Activated naive CD8-positive, alpha-beta T cell treated with anti-CD3 and anti-CD28 coated beads for 36 hours (primary cell): ENCODE results near the gene TELO2. TPM values are rescaled to one million over a fixed set of nuclear protein-coding genes. Genes with fewer than 3 reads are reported as not detected.

Source experiments
- DNase-seq: peaks from one replicate; pipeline ENCODE4 v3.0.0; 2021
- H3K27ac Mint-ChIP-seq: one replicate; pipeline ENCODE4 v1.8.0; 2022; ENCODE audit warnings: mild to moderate bottlenecking, moderate library complexity, mixed read lengths
- H3K27me3 Mint-ChIP-seq: one replicate; pipeline ENCODE4 v1.8.0; 2022; ENCODE audit warnings: mild to moderate bottlenecking, mixed read lengths
- H3K36me3 Mint-ChIP-seq: one replicate; pipeline ENCODE4 v1.8.0; 2021; ENCODE audit warnings: mild to moderate bottlenecking, mixed read lengths
- H3K4me1 Mint-ChIP-seq: one replicate; pipeline ENCODE4 v1.8.0; 2021; ENCODE audit warnings: mixed read lengths
- H3K4me3 Mint-ChIP-seq: one replicate; pipeline ENCODE4 v1.8.0; 2022; ENCODE audit warnings: mild to moderate bottlenecking, moderate library complexity, mixed read lengths
- H3K9me3 Mint-ChIP-seq: one replicate; pipeline ENCODE4 v1.8.0; 2022; ENCODE audit warnings: mixed read lengths
- total RNA-seq, 2 experiments: library from RNA; stranded (reverse); gene quantifications; one replicate each; pipeline ENCODE4 v1.2.3, GENCODE V29; 2021

The TELO2 gene
- total RNA-seq, 2 experiments from 2014 or later: 82.5 to 82.9 TPM

DNA sequence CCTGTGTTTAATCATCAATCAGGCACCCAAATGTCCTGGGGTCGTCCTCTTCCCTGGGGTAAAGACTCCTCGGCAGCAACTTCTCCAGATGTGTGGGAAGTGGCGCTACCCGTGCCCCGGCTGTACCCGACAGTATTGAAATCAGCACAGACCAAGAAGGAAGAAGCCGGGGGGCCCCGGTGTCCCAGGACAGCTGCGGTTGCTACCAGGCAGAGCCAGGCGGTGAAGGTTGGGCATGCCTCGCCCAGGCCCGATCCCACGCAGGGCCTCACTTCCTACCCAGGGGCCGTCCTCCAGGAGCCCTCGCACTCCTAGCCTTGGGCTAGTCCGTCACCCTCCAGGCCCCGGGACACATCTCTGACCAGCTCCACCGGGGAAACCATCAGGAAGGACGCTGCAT lies 39.8 kb upstream of the TELO2 start:
- peaks cover 1% of the 10 kb centered on the region for H3K36me3 Mint-ChIP-seq
- no peaks in the 10 kb centered on the region for H3K4me1 Mint-ChIP-seq
- H3K4me3 Mint-ChIP-seq: no peak overlapping the region

DNA sequence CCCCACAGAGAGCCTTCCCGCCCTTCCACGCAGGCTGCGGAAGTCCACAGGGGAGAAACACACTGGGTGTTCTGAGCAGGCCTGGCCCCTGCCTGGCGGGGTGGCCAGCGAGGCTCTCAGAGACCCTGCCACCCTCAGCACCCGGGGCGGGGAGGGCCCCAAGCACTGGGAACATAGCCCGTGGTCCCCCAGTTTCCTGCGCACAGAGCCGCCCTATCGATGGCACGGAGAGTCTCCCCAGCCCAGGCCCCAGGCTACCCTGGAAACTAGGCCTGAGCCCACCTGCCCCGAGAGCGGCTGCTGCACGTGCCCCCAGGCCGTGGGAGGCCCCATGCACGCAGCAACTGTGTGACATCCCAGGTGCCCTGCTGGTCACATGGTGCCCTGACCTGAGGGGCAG lies 38.6 kb upstream of the TELO2 start:
- no peak for DNase-seq
- H3K4me3 Mint-ChIP-seq: no peak overlapping the region
- H3K27me3 Mint-ChIP-seq: no peaks in the 10 kb centered on the region
- no peak overlapping the region for H3K27ac Mint-ChIP-seq
- H3K36me3 Mint-ChIP-seq: peaks cover 1% of the 10 kb centered on the region
- peaks cover 4% of the 10 kb centered on the region for H3K4me1 Mint-ChIP-seq
- no peaks in the 10 kb centered on the region for H3K9me3 Mint-ChIP-seq

More for the DNA sequence above, 39.8 kb upstream of the TELO2 start:
- DNase-seq: no peak
- no peaks in the 10 kb centered on the region for H3K9me3 Mint-ChIP-seq
- peak overlapping the region; percentile 20 for H3K27ac Mint-ChIP-seq
- H3K27me3 Mint-ChIP-seq: no peaks in the 10 kb centered on the region

DNA sequence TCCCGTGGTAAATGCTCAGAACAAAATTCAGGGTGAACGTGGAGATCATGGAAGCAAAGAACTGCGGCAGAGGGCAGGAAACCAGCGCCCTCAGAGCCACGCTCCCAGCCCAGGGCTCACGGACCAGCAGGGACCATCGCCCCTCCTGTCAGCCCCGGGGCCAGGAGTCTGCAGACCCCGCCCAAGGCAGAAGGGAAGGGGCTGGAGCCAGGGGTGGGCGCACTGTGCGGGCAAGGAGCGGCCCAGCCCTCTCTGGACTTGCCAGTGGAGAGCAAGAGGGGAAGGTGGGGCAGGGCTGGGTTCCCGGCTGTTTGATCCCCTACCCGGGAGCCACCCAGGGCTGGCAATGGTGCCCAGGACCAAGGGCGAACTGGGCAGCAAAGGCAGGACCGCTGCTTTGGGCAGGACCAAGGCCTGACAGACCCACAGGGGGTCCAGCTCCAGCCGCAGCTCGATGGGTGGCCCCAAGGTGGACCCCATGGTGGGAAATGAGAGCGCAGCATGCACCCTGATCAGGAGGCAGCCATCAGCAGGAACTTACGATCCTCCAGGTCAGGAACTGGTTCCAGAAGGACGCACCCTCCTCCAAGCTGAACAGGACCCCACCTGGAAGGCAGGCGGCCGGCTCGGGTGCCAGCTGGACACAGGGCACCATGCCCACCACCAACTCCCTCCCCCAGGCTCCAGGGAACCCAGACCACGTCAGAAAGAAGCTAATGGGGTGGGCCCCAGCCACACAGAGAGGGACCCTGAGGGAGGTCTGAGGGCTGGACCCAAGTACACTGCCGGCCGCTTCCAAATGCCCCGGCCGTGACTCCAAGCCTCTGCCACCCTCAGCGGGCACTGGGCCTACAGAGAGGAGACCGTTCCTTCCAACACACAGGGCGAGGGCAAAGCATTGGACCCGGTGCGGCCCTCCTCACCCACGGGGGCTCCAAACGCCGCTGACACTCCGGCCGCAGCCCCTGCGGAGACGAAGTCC lies 37.7 kb upstream of the TELO2 start:
- no peak for DNase-seq
- Mint-ChIP-seq H3K9me3 (no peaks in the 10 kb centered on the region), H3K27ac (no peak overlapping the region), H3K4me1 (peaks cover 4% of the 10 kb centered on the region), H3K27me3 (no peaks in the 10 kb centered on the region), H3K4me3 (no peak overlapping the region), H3K36me3 (peaks cover 1% of the 10 kb centered on the region)

DNA sequence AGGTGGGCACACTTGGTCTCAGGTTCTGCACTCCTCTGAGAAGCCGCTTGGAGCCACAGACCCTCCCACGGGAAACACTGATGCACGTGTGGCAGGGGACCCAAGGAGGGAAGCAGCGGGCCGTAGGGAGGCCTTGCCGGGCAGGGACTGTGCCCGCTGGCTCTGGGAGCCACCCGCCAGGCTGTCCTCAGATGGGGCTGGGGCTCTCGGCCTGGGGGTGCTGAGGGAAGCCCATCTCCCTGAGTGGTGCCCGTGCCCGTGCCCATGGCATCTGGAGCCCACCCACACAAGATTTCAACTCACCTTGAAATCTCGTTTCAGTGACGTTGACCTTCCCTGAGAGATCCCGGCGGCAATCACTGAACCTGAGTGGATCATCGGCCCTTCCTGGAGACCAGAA lies 36.2 kb upstream of the TELO2 start:
- Mint-ChIP-seq H3K4me3 (no peak overlapping the region), H3K4me1 (peaks cover 4% of the 10 kb centered on the region), H3K27me3 (no peaks in the 10 kb centered on the region), H3K27ac (no peak overlapping the region), H3K36me3 (no peaks in the 10 kb centered on the region), H3K9me3 (no peaks in the 10 kb centered on the region)
- DNase-seq: no peak

DNA sequence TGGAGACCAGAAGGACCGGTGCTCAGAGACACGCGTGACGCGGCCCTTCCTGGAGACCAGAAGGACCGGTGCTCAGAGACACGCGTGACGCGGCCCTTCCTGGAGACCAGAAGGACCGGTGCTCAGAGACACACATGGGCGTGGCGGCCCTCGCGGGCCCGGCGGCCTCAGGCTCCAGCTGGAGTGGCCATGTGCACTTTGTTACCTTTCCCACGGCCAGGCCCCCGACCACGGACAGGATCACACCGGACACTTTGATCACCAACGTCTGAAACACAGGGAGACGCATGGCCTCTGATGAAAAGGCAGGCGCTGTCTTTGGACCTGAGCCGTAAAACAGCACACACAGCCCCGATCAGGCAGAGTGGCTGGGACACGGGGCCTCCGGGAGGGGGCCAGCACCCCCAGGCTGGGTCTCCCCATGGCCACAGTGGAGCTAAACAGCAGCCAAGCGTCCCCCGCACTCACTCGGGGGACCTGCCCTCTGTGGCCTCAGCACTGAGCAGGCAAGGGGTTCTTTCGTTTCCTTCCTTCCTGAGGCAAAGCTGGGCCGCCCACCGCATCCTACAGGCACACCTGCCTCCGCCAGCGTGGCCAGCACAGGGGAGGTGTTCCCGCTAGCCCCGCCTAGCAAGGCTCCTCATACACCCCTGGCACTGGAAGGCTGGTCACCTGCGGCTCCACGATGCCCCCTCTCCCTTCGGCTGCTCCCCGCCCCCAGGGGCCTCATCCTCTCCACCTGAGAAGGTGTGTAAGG lies 35.5 kb upstream of the TELO2 start:
- DNase-seq: no peak
- Mint-ChIP-seq H3K27me3 (no peaks in the 10 kb centered on the region), H3K27ac (no peak overlapping the region), H3K36me3 (no peaks in the 10 kb centered on the region), H3K9me3 (no peaks in the 10 kb centered on the region), H3K4me1 (peaks cover 4% of the 10 kb centered on the region), H3K4me3 (no peak overlapping the region)

DNA sequence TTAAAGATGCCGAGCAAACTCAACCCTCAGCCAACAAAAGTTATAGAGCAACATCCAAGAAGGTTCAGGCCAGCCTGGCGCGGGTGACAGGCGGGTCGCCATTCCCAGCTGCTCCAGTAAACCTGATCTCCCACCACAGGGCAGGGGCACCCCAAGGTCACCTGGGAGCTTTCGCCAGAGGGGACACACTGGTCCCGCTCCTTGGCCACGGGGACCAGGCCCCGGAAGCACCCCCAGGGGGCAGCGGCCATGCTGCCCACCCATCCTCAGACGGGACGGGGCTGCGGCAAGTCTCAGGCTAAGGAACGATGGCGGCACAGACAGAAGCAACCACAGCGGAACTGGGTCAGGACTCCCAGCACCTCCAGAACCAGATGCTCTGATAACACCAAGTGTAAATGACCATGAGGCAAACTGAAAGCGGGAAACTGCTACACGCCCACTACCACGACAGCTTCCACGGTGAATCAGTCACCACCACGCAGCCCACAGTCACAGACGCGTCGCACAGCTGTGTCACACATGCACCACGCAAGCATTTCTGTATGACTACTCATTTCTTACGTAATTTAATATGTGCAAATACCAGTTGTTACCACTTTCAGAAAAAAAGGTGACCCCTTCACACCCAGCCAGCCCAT lies 34.7 kb upstream of the TELO2 start:
- peak; percentile 36 for DNase-seq
- Mint-ChIP-seq H3K9me3 (no peaks in the 10 kb centered on the region), H3K27ac (peak overlapping the region; percentile 70), H3K4me1 (peaks cover 4% of the 10 kb centered on the region), H3K4me3 (no peak overlapping the region), H3K36me3 (no peaks in the 10 kb centered on the region), H3K27me3 (no peaks in the 10 kb centered on the region)

DNA sequence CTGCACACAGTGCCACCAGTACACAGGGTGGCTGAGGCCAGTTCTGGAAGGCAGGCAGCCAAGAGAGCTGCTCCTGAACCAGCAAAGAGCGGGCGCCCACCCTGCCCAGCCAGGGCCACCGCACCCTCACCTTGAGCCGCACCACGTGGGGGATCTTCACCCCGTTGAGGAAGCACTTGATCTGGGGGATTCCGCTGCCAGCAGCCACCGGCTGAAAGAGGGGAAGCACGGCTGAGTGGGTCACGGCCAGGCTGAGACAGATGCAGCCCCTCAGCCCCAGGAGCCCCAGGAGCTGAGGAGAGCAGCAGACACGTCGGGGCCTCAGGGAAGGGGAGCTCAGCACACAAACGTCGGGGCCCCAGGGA lies 34.2 kb upstream of the TELO2 start:
- H3K27me3 Mint-ChIP-seq: no peaks in the 10 kb centered on the region
- peaks cover 4% of the 10 kb centered on the region for H3K4me1 Mint-ChIP-seq
- no peaks in the 10 kb centered on the region for H3K36me3 Mint-ChIP-seq
- H3K27ac Mint-ChIP-seq: peak overlapping the region; percentile 70
- no peak overlapping the region for H3K4me3 Mint-ChIP-seq
- no peak for DNase-seq
- H3K9me3 Mint-ChIP-seq: no peaks in the 10 kb centered on the region

DNA sequence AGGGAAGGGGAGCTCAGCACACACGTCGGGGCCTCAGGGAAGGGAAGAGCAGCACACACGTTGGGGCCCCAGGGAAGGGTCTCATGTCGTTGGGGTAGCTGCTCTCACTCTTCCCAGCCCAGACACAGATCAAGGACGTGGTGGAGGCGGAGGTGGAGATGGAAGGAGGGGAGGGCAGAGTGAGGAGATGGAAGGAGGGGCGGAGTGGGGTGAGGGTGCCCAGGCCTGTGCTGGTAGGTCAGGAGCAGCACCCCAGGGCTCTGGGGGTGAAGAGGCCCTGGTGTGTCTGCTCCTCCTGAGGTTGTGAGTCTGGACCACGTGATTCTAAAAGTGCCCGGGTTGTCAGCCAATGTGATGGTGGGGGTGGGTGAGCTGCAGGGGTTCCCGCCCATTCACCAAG lies 33.2 kb upstream of the TELO2 start:
- DNase-seq: no peak
- H3K27ac Mint-ChIP-seq: no peak overlapping the region
- peaks cover 4% of the 10 kb centered on the region for H3K4me1 Mint-ChIP-seq
- H3K4me3 Mint-ChIP-seq: no peak overlapping the region
- no peaks in the 10 kb centered on the region for H3K27me3 Mint-ChIP-seq
- H3K36me3 Mint-ChIP-seq: no peaks in the 10 kb centered on the region
- no peaks in the 10 kb centered on the region for H3K9me3 Mint-ChIP-seq

DNA sequence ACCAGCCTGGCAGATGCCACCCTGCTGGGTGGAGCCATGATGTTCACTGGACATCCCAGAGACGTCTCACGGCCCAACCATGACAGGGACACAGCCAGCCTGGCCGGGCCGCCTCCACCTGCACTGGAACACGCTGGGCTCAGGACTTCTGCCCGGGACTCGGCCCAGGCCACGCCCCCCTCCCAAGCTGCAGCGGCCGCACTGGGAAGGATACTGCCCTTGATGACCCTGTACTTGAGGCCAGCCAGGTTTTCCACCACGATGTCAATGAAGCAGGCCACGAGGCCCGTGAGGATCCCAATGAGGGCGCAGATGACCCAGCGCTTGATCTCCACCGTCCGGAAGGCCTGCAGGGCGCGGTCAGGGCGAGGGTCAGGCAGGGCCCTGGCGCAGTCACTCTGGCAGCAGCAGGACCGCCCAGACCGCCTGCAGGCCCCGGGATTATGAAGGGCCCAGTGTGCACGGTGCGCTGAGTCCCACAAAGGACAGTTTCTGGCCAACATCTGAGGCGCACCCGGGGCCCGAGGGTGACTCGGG lies 32.5 kb upstream of the TELO2 start:
- Mint-ChIP-seq H3K27me3 (no peaks in the 10 kb centered on the region), H3K36me3 (no peaks in the 10 kb centered on the region), H3K4me3 (no peak overlapping the region), H3K9me3 (no peaks in the 10 kb centered on the region), H3K4me1 (peaks cover 4% of the 10 kb centered on the region), H3K27ac (no peak overlapping the region)
- no peak for DNase-seq

DNA sequence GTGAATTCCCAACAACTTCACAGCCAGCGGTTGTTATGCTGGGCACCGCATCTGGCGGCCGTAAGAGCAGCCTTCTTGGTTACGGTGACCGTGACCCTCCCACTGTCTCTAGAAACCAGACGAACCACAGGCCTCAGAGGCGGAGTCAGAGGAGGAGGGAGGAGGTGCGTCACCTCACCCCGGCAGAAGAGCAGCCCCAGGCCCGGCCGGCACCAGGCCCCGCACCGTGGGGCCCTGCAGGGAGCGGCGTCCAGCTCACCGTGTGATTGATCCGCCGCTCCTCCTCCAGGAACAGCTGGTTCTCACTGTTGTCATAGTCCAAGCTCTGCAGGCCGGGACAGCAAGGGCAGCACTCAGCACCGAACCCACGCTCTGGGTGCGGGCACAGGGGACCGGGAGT lies 32.0 kb upstream of the TELO2 start:
- H3K27me3 Mint-ChIP-seq: no peaks in the 10 kb centered on the region
- no peak for DNase-seq
- no peak overlapping the region for H3K27ac Mint-ChIP-seq
- H3K9me3 Mint-ChIP-seq: no peaks in the 10 kb centered on the region
- H3K4me3 Mint-ChIP-seq: no peak overlapping the region
- H3K36me3 Mint-ChIP-seq: no peaks in the 10 kb centered on the region
- peaks cover 4% of the 10 kb centered on the region for H3K4me1 Mint-ChIP-seq

DNA sequence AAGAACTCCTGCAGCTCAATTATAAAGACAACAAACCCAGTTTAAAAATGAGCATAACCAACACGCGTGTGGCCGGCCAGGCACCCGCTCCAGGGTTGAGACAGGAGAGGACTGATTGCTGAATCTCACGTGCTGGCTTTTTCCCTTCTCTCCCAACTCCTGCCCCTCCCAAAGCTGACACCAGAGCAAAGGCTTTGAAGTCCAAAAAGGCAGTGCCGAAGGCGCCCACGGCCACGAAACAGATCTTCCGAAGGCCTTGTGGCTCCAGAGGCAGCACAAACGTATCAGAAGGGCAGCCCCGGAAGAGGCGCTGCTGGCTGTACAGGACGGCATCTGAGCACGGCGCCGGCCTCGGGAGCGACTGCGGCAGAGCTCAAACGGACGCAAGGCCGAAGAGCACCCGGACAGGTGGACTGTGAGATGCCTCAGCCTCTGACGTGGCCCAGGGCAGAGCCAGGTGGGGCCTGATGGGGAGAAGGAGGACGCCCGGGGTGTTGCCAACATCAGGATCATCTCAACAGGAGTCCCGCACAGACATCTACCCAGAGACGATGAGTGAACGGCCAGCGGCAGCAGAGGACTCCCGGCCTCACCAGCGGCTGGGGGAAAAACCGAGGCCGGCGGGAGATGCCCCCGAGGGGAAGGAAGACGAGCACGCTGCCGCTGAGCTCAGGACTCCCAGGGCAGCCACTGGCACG lies 28.8 kb upstream of the TELO2 start:
- no peaks in the 10 kb centered on the region for H3K4me1 Mint-ChIP-seq
- no peak for DNase-seq
- no peaks in the 10 kb centered on the region for H3K27me3 Mint-ChIP-seq
- no peak overlapping the region for H3K27ac Mint-ChIP-seq
- no peaks in the 10 kb centered on the region for H3K36me3 Mint-ChIP-seq
- no peak overlapping the region for H3K4me3 Mint-ChIP-seq
- no peaks in the 10 kb centered on the region for H3K9me3 Mint-ChIP-seq

DNA sequence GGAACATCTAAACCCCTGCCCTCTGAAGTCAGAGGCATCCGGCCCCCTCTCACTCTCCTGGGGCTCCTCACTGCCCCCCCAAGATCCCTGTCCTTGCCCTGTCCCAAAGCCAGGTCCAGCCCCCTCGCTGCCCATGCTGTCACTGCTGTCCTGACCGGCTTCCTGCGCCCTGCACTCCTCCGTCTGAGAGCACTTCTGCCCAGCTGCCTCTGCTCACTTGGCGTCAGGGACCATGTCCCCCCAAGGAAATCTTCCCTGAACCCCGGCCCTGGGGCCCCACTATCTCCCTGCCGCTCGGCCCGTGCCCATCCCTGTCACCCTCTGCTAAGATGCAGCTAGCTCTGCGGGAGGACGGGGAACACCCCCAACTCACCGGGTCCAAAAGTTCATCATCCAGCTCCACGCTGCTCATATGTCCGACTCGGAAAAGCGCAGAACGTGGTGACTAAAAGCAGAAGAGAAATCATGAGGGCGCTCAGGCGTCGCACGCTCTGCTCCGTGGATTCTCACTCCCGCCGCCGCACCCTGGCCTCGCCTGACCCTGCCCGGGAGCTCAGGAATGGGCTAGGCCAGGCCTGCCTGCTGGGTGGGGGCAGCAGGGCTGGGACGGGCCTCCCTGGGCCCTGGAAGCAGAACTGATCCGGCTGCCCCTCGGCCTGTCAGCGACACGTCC lies 28.1 kb upstream of the TELO2 start:
- Mint-ChIP-seq H3K4me1 (peaks cover 2% of the 10 kb centered on the region), H3K27ac (no peak overlapping the region), H3K27me3 (no peaks in the 10 kb centered on the region), H3K9me3 (no peaks in the 10 kb centered on the region), H3K4me3 (no peak overlapping the region), H3K36me3 (no peaks in the 10 kb centered on the region)
- no peak for DNase-seq

DNA sequence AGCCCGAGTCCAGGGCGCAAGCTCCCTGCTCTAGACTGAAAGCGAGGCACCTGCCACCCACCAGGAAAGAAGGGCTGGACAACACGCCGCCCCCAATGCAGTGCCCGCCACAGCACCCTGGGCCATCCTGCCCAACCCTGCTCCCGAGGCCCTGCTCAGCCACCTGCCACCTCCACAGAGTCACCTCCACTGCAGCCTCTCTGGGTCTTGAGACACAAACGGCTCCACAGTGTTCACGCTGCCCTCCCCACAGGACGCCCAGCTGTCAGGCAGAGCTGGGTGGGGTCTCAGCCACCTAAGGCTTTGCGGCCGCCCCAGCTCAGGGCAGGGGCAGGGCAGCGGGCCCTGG lies 27.6 kb upstream of the TELO2 start:
- H3K4me1 Mint-ChIP-seq: peaks cover 5% of the 10 kb centered on the region
- H3K4me3 Mint-ChIP-seq: no peak overlapping the region
- H3K27ac Mint-ChIP-seq: no peak overlapping the region
- H3K9me3 Mint-ChIP-seq: no peaks in the 10 kb centered on the region
- DNase-seq: no peak
- no peaks in the 10 kb centered on the region for H3K36me3 Mint-ChIP-seq
- no peaks in the 10 kb centered on the region for H3K27me3 Mint-ChIP-seq

DNA sequence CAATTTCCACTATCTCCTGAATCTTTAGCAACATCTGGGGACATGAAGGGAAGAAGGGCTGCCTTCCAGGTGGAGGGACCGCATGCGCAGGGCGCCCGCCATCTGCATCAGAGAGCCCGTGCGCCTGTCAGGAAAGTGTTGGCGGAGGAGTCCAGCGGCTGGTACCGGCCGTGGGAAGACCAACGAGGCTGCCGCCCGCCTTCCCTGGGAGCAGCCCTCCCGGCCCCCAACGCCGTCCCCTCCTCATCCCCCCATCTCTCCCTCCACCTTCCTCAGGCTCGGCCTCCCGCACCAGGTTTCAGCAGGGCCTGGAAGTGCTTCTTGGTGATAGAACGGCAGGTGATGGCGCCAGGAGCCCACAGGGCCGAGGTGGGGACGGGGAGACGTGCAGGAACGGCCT lies 27.1 kb upstream of the TELO2 start:
- no peak overlapping the region for H3K27ac Mint-ChIP-seq
- DNase-seq: no peak
- H3K4me3 Mint-ChIP-seq: no peak overlapping the region
- no peaks in the 10 kb centered on the region for H3K36me3 Mint-ChIP-seq
- no peaks in the 10 kb centered on the region for H3K27me3 Mint-ChIP-seq
- no peaks in the 10 kb centered on the region for H3K9me3 Mint-ChIP-seq
- H3K4me1 Mint-ChIP-seq: peaks cover 10% of the 10 kb centered on the region
